NCI-H69 (cell line): Measurements from ENCODE around the gene MEIS3.
"Not testable (repeated sequence)": the region's sequence is repeated elsewhere in the genome, so short reads cannot be mapped to it uniquely, and the experiment has no call there.

Source experiments
- DNase-seq: peaks from one replicate; lab custom pipeline; 2025; lab: John Stamatoyannopoulos, UW

The MEIS3 gene

DNA sequence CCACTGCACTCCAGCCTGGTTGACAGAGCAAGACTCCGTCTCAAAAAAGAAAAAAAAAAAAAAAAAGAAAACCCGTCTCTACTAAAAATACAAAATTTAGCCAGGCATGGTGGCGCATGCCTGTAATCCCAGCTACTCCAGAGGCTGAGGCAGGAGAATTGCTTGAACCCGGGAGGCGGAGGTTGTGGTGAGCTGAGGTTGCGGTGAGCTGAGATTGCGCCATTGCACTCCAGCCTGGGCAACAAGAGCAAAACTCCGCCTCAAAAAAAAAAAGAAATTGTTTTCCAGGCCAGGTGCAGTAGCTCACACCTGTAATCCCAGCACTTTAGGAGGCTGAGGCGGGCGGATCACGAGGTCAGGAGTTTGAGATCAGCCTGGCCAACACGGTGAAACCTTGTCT is 32.7 kb downstream of the MEIS3 start:
- DNase-seq: not testable (repeated sequence)

DNA sequence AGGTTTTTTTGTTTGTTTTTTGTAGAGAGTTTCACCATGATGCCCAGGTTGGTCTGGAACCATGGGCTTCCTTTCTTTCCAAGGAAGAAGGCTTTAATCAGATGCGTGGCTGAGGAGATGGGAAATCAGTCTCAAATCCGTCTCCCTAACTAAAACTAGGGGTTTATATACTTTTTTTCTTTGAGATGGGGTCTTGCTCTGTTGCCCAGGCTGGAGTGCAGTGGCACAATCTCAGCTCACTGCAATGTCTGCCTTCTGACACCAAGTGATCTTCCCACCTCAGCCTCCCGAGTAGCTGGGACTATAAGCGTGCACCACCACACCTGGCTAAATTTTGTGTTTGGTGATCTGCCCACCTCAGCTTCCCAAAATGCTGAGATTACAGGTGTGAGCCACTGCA is 34.8 kb downstream of the MEIS3 start:
- DNase-seq: not testable (repeated sequence)

DNA sequence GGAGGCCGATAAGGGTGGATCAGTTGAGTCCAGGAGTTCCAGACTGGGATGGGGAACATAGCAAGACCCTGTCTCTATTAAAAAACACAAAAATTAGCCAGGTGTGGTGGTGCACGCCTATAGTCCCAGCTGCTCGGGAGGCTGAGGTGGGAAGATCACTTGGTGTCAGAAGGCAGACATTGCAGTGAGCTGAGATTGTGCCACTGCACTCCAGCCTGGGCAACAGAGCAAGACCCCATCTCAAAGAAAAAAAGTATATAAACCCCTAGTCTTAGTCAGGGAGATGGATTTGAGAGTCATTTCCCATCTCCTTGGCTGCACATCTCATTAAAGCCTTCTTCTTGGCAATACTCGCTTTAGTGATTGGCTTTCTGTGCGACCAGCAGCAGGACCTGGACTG is 35.4 kb downstream of the MEIS3 start:
- DNase-seq: not testable (repeated sequence)

DNA sequence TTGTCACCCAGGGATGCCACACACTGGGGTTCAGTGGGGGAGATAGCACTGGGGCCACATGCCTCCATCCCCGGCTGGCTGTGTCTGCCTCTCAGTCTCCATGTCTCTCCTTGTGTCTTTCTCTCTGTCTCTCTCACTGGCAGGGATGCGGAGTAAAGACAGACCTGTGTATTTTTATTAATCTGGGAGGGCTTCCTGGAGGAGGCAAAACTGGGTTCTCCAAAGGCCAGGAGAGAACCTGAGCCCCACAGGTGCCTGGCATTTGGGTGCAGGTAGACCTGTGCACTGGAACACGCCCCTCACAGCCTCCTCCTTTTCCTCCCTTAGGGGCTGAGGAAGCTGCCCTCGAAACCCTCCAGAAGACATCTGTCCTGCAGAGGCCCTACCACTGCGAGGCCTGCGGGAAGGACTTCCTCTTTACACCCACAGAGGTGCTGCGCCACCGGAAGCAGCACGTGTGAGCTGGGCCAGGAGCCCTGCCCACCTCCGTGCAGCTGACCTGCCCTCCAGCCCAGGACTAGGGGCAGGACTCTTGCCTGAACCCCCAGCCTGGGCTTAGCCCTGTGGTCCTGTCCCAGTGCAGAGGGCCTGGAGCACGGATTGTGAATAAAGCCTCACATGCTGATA is 37.6 kb downstream of the MEIS3 start:
- no peak for DNase-seq

DNA sequence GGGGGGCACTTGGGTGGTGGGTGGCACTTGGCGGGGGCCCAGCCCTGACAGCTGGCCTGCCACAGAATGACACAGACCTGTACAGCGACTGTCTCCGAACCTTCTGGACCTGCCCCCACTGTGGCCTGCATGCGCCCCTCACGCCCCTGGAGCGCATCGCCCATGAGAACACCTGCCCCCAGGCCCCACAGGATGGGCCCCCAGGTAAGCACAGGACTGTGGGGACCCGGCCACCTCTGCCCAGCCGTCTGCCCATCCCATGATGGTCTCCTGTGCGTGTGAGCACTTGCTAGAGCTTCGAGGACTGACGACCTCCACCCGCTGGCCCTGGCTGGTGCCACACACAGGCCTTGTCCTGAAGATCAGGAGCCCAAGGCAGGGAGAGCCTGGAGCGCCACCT is 38.2 kb downstream of the MEIS3 start:
- no peak for DNase-seq

DNA sequence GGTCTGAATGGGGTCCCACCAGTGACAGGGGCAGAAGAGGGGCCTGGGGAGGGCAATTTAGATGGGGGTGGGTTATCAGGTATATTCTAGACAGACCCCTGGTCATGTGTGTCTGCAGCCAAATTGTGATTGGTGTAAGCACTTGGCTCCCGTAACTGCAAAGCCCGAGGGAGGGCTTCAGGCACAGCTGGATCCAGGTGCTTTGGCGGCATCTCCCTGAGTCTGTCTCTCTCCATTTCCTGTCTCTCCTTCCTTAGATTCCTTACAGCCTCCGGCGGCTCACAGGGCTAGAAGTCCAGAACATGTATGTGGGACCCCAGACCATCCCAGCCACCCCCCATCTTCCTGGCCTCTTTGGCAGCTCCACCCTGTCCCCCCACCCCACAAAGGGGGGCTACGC is 38.8 kb downstream of the MEIS3 start:
- no peak for DNase-seq

DNA sequence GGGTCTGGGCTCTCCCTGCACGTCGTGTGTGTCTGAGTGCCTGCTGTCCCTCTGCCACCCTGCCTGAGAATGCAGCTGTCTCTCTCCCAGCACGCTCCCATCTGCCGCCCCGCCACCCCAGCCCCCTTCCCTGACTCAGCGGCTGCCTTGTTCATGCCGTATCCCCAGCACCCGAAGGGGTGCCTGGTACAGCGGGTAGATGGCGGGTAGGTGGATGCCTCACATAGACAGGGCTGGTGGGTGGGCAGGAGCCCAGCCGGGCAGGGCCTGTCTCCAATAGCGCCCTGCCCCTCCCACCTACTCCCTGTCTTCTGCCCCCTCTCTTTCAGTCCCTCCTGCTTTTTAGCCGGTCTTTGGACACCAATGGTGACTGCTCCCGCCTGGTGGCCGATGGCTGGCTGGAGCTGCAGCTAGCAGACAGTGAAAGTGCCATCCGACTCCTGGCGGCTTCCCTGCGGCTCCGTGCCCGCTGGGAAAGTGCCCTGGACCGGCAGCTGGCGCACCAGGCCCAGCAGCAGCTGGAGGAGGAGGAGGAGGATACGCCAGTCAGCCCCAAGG is 39.9 kb downstream of the MEIS3 start:
- peak; percentile 34 for DNase-seq

DNA sequence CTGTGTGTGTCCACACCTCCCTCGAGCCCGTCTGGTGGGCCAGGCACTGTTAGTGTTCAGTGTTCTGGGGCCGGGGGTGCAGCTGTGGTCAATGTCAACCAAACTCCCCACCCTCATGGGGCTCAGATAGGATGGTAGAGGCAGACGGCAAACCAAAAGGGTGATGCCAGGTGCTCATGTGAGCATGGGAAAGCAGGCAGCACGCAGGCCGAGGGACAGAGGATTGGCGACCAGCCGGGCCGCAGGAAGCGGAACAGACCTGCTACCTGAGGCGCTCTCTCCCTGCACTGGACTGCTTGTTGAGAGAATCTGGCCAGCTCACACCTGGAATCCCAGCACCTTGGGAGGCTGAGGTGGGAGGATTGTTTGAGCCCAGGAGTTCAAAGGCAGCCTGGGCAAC is 41.1 kb downstream of the MEIS3 start:
- DNase-seq: no peak

DNA sequence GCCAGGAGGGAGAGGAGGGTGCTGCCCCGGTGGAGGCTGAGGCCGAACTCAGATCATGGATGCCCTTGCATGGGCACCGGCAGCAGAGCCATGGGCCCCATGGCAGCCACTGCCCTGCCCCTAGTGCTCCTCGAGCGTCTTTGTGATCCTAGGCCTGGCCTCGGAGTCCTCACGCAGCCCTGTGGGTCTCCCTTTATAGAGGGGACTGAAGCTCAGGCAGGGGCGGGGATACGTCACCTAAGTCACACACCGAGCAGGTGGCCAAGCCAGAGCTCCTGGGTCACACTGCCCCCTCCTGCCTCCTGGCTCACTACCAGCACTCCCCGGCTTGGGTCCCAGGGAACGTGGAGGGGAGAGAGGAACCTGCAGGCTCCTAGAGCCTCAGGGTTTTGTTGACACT is 41.5 kb downstream of the MEIS3 start:
- peak; percentile 78 for DNase-seq

DNA sequence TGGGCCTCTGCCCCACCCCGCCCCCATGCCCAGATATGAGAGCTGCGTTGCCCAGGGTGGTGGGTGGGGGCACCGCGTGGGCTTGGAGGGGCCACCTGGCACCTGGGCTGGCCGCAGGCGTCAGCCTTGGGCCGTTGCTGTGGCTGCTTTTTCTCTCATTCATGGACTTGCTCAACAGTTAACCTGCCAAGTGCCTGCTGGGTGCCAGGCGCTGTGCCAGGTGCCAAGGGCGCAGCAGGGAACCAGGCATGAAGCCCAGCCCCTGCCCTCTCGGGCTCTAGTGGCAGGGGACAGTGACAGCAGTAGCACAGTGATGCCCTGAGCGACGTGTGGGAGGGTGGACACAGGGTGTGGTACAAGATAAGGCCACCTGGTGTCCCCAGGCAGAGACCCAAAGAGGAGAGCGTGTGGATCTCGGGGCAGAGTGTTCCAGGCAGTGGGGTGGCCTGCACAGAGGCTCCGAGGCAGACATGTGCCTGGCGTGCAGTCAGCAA is 42.1 kb downstream of the MEIS3 start:
- DNase-seq: peak; percentile 89

DNA sequence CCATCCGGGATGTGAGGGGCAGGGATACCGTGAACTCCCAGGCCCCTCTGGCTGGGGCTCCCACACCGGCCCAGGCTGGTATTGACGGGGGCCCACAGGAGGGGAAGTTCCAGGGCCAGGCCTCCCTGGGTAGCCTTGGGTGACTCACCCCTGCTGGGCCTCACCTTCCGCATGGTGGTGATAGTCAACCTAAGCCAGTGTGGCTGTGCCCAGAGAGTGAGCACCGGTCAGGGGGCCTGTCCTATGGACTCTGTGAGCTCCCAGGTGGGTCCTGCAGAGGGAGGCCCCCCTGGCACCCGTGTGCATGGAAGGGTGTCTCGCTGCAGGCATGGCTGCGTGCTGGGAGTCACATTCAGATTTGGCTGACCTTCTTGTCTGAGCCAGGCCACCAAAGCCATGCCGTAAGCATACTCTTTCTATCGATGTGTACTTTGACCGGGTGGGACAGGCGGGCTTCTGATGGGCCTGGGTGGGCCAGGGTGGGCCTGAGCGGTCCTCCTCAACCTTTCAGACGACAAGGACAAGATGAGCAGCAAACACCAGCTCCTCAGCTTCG is 42.7 kb downstream of the MEIS3 start:
- no peak for DNase-seq

DNA sequence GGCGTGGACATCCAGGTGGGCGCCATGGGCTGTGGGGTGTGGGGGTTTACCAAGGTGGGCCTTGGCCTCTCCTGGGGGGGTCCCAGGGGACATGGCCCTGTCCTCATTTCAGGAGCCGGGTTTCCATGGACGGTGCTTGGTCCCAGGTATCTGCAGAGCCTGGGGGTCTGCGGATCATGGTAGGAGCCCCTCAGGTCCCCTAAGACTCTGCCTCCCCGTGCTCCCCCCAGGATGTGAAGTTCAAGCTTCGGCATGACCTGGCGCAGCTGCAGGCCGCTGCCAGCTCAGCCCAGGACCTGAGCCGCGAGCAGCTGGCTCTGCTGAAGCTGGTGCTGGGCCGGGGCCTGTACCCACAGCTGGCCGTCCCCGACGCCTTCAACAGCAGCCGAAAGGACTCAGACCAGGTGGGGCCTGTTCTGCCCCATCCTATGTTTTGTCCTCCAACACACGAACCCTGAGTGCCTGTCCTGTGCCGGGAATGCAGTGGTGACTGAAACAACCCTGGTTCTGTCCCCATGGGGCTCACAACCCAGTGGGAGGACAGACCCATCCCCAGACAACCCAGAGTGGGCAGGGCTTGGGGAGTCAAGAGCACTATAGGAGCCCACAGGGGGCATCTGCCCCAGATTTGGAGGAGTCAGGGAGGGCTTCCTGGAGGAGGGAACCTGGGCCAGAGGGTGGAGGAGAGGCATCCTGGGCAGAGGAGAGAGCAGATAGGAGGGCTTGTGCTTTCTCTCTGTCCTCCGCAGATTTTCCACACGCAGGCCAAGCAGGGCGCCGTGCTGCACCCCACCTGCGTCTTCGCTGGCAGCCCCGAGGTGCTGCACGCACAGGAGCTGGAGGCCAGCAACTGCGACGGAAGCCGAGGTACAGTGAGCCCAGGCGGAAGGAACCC is 43.4 kb downstream of the MEIS3 start:
- no peak for DNase-seq

DNA sequence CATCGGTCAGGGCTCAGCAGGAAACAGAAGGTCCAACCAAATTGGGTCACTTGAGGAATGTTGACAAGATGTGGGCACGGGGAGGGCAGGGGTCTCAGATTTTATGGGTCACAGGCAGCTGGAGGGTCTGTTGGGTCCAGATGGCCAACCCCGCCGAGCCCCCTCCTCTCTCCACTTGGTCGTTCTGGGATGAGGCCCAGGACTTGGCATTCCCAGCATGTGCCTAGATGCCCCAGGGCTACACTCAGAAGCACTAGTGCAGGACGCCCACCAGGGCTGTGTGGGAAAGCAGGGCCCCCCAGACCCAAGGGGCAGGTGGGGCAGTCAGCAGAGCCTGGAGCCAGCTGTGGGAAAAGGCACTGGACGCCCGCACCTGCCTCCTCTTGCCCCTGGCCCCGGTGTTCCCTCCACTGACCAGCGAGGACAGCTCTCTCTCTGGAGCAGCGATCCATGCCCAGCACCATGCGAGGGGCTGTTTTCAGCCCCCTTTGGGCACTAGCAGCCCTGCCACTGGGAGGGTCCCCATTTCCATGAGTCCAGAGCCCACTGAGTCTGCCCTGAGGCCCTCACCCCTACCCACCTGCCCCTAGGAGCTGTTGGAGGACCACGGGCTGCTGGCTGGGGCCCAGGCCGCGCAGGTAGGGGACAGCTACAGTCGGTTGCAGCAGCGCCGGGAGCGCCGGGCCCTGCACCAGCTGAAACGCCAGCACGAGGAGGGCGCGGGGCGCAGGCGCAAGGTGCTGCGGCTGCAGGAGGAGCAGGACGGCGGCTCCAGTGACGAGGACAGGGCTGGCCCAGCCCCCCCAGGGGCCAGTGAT is 44.2 kb downstream of the MEIS3 start:
- DNase-seq: no peak

DNA sequence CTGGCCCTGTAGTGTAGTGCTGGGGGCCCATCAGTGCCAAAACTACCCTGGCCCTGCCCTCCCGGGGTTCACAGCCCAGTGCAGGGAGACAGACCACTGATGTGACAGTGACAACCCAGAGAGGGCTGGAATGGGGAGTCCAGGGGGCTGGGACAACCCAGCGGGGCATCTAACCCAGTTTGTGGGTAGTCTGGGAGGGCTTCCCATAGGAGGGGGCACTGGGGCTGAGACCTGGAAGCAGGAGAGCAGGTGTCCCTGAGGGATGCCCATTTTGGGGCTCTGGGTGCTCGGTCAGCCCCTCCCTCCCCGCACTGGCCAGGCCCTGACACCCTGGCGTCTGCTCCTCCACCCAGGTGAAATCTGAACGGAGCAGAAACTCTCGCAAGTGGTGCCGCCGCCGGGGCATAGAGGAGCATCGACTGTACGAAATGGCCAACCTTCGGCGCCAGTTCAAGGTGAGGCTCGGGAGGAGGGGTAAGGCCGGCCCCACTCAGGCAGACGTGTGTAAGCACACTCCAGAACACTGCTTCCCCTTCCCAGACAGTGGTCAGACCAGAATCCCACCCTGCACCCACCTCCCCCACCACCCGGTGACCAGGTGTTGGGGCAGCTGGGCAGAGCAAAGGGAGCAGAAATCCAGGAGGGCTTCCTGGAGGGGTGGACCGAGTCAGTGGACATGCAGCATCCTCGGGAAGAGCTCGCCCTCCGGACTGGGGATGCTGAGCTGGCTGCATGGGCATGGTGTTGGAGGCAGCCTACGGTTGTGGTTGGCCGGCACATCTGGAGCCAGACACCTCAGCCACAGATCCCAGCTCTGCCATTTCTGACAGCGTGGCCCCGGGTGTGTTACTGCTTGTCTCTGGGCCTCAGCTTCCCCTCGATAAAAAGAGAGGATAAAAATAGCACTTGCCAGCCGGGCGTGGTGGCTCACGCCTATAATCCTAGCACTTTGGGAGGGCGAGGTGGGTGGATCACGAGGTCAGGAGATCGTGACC is 45.8 kb downstream of the MEIS3 start:
- DNase-seq: no peak

DNA sequence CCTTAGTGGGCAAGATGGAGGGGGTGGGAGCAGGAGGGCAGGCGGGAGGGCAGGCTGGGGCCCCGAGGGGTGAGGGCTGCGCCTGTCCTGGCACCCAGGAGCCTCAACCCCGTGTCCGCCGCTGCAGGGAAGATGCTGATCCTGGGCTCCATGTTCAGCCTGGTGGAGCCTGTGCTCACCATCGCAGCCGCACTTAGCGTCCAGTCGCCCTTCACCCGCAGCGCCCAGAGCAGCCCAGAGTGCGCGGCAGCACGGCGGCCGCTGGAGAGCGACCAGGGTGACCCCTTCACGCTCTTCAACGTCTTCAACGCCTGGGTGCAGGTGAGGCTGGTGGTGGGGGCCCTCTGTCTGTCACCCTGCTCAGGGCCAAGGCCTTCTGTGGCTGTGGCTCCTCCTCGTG is 46.7 kb downstream of the MEIS3 start:
- no peak for DNase-seq

DNA sequence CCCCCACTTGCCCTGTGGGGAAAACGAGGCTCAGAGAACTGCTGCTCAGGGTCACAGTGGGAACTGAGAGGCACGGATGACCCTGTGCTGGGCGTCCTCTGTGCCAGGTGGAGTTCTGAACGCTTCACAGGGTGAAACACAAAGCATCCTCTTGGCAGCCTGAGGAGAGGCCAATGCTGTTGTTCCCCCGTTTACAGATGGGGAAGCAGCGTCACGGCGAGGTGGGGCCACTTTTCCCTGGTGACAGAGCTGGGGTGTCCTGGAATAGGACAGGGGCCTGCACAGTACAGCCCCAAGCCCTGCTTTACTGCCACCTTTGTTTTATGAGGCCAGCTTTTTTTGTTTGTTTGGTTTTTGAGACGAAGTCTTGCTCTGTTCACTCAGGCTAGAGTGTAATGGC is 48.1 kb downstream of the MEIS3 start:
- no peak for DNase-seq

DNA sequence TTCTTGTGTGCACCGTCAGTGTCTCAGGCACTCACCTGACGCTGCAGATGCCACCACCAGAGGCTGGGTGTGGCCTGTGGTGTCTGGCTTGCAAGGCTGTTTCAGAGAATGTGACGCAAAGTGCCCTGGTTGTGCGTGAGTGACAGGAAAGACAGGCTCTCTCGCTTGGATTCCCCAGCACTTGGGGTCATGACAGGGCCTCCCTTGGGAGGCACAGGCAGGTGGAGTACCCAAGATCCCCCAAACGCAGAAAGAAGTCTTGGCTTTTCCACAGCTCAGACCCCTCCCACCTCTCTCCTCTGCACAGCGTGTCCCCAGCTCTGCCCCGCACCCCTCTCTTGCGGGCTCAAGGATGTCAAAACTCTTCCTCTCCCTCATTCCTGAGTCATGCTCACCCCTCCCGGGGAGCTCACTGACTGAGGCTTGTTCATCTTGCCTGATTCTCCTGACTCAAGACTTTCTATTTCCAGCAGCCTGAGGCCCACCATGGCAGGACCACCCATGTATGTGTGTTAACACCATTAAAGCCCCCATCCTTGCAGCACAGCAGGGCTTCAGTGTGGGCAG is 49.2 kb downstream of the MEIS3 start:
- DNase-seq: no peak

DNA sequence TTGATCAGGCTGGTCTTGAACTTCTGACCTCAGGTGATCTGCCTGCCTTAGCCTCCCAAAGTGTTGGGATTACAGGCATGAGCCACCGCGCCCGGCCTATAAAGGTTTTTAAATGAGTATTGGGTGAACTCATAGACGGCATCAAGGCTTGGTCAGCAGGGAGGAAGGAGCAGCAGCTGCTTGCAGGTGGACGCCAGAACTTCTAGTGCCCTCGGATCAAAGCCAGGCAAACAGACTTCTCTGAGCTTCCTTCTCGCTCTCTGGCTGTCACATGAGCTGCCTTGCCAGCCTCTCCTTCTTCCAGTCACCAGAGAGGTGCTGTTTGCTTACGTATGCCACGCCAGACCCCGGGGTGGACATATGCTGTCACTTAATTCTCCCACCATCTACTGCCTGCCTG is 53.9 kb downstream of the MEIS3 start:
- DNase-seq: not testable (repeated sequence)

DNA sequence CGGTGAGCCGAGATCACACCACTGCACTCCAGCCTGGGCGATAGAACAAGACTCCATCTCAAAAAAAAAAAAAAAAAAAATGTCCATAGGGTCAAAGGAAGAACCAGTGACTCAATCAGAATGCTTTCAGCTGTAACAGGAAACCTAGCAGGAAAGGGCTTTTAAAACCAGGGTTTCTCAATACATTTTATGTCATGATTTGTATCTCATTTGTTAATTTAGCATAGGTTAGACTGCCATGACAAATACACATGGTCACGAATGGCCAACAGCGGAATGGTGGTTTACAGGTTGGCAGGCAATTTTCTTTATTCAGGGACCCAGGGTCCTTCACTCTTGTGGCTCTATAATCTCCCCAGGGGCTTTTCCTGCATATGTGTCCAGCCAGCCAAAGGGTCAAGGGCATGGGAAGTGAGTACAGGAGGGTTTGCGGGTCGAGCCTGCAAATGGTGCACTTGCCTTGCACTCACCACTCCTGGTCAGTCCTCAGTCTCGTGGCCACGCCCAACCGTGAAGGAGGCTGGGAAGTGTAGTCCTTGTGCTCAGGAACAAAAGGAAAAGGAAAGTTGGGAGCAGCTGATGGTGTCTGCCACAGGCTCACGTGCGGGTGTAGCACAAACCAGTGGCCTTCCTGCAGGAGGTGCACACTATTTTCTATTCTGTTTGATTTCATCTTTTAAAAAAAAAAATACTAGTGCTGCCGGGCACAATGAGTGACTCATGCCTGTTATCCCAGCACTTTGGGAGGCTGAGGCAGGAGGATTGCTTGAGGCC is 55.4 kb downstream of the MEIS3 start:
- DNase-seq: no peak

DNA sequence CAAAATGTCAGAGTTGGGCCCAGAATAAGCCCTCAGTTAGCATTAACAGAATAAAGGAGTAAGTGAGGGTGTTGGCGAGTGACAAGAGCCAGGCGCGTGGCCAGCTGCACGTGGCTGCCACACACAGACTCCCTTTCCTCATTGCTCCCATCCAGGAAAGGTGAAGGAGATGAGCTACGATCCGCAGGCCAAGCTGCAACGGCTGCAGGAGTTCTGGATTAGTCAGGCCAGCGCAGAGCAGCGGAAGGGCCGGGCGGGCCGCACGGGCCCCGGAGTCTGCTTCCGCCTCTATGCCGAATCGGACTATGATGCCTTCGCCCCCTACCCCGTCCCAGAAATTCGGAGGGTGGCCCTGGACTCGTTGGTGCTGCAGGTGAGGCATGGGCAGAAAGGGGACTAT is 57.0 kb downstream of the MEIS3 start:
- no peak for DNase-seq
